B cell (primary cell): ENCODE results near the gene CCL3.

Experiments used
- EZH2 ChIP-seq: IDR thresholded peaks from 2 replicates; pipeline ENCODE4 v1.6.1; 2012; ENCODE audit warnings: borderline replicate concordance, low read depth, mild to moderate bottlenecking, moderate library complexity, low read length; ENCODE audit not compliant: insufficient read depth, poor library complexity, severe bottlenecking
- TF ChIP-seq, protein P1 (sequence below): fragments of 200-600 bp; IDR thresholded peaks from one replicate; pipeline ENCODE4 v1.8.0; 2022; ENCODE audit warnings: antibody characterized with exemption, mild to moderate bottlenecking

DNA sequence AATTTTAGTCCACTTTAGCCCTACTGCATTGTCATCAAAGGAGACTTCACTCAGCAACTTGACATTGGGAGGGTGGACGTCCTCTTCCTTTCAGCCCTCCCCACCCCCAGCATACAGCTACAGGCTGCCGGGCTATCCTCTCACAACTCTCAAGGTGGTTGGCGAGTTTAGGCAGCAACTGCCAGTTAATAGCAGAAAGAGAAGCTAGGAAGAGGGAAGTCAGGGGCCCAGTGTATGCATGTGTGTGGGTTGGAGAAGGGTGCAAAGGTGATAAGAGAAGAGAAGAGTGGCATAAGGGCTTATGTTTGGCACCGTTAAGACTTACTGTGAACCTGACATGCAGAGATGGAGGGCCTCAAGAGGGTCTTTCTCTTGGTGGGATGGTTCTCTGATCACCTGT is 45.5 kb upstream of the CCL3 start:
- TF ChIP-seq, protein P1, sequence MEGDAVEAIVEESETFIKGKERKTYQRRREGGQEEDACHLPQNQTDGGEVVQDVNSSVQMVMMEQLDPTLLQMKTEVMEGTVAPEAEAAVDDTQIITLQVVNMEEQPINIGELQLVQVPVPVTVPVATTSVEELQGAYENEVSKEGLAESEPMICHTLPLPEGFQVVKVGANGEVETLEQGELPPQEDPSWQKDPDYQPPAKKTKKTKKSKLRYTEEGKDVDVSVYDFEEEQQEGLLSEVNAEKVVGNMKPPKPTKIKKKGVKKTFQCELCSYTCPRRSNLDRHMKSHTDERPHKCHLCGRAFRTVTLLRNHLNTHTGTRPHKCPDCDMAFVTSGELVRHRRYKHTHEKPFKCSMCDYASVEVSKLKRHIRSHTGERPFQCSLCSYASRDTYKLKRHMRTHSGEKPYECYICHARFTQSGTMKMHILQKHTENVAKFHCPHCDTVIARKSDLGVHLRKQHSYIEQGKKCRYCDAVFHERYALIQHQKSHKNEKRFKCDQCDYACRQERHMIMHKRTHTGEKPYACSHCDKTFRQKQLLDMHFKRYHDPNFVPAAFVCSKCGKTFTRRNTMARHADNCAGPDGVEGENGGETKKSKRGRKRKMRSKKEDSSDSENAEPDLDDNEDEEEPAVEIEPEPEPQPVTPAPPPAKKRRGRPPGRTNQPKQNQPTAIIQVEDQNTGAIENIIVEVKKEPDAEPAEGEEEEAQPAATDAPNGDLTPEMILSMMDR = no peak
- no peak for TF ChIP-seq EZH2
